Measurements from ENCODE around the gene COLEC11.
"Not testable (repeated sequence)": the region's sequence is repeated elsewhere in the genome, so short reads cannot be mapped to it uniquely, and the experiment has no call there.

Gene COLEC11

DNA sequence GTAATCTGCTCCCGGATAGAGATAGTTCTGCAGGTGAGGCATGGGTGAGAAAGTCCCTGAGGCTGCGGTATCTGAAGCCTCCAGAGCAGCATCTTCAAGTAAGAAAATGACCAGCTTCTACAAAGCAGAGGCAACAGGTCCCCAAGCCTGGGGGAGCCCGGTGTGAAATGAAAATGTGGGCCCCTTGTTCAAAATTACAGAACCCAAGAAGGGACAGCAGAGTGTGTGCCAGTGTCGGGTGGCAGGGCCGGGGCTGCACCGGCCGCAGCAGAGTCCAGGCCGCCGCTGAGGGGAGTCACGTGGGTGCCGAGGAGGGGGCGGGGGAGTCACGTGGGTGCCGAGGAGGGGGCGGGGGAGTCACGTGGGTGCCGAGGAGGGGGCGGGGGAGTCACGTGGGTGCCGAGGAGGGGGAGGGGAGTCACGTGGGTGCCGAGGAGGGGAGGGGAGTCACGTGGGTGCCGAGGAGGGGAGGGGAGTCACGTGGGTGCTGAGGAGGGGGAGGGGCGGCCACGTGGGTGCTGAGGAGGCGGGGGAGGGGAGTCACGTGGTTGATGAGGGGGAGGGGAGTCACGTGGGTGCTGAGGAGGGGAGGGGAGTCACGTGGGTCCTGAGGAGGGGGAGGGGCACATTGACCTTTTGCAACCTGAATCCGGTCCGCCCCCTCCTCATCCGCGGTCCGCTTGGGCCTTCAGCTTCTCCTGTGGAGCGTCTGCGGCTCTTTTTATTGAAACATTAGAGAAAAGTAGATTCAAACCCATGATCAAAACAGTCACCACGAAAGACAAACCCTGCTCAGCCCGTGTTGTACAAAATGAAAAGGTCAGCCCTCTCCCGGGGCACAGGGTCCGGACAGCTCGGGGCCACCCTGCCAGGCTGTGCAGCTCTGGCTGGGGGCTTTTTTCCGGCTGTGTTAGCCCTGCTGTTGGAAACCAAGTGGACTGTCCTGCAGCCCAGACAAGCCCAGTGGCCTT is 10.4 kb downstream of the COLEC11 start:
- no peak for DNase-seq (ENCODE audit: extremely low read depth in 1 of 2, low read depth in 1 of 2)

DNA sequence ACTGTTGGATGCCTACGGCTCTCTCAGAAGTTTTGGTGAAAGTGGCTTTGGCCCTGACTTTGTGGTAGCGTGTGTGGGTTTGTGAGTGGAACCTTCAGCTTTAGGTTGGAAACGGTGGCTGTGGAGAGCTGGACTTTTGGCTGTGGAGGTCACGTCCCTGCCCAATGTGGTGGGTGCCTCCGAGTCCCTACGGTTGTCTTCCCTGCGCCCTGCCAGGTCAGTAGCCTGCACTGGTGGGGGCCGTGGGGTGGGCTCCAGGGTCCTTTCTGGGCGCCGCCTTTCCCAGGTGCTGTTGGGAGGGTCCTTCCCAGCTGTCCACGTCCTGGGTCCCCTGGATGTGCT is 11.1 kb downstream of the COLEC11 start:
- DNase-seq (ENCODE audit: extremely low read depth in 1 of 2, low read depth in 1 of 2) = no peak

GRCh38 chr2:3606370-3607201 is 11.7 kb downstream of the COLEC11 start:
- DNase-seq (ENCODE audit: extremely low read depth in 1 of 2, low read depth in 1 of 2) = no peak

DNA sequence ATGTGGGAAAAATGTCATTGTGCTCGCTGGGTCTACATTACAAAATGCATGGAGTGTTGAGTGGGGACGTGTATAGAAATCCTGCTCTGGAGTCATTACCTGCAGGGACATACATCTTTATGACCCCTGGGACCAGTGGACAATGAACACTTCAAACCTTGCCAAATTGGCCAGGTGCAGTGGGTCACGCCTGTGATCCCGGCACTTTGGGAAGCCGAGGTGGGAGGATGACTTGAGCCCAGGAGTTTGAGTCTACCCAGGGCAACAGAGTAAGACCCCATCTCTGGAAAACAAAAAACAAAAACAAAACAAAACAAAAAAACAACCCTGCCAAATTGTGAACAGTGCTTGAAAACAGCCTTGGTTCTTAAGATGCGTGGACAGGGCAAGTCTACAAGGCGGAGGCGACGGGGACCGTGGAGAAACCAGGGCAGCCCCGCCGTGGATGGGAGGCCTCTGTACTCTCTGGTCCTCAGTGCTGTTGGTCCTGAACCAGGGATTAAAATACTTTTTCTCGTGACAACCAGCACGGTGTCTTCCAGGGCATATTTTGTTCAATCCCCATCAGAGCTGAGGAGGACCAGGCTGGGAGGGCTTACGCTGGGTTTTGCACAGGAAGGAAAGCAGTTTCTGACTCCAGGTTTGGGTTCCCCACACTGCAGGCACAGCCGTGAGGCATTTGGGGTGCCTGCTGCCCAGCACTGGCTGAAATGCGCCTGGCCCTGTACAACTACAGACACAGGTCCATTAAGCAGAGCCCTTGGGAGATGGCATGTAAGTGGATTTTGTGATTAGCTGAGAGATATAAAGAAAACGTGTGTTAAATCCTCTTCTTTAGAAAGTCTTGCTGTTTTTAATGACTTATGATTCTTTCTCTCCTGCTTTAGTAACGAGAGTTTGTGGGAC is 13.7 kb downstream of the COLEC11 start:
- DNase-seq (ENCODE audit: extremely low read depth in 1 of 2, low read depth in 1 of 2) = no peak

DNA sequence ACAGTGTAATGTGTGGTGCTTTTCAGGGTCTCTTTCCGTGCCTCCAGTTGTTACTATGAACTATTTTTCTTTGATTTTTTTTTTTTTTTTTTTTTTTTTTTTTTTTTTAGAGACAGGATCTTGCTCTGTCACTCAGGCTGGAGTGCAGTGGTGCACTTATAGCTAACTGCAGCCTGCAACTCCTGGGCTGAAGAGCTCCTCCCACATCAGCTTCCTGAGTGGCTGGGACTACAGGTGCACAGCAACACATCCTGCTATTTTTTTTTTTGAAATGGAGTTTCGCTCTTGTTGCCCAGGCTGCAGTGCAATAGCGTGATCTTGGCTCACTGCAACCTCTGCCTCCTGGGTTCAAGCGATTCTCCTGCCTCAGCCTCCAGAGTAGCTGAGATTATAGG is 14.4 kb downstream of the COLEC11 start:
- not testable (repeated sequence) for DNase-seq (ENCODE audit: extremely low read depth in 1 of 2, low read depth in 1 of 2)

- no peak for DNase-seq (ENCODE audit: extremely low read depth in 1 of 2, low read depth in 1 of 2)
These were observed 15.5 kb downstream of the COLEC11 start for GRCh38 chr2:3610415-3610814.

DNA sequence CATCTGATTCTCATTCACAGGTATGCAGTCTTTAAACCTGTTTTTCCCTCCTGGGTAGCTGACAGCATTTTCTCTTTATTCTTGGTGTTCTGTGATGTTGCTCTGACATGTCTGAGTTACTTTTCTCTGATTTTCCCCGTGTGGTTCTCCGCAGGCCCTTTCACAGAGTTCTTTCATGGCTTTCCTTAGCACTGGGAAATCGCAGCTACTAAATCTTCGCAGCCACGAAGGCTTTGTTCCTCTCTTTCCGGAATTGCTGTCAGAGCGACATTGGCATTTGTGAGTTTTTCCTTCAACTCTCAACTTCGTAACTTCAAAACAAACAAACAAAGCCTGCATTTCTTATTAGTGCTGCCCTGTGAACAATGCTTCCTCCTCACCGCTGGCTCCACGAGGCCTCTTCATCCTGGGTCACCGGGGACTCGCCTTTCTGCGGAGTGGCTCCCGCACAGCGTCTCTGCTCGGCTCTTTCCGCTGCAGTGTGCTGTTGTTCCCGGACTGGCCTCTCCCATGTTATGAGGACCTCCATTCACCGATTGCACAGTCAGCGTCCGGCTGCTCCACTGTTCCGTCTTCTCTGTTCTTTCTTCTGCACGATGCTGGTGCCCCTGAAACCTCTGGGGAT is 16.1 kb downstream of the COLEC11 start:
- no peak for DNase-seq (ENCODE audit: extremely low read depth in 1 of 2, low read depth in 1 of 2)

GRCh38 chr2:3611589-3611988 is 16.7 kb downstream of the COLEC11 start:
- no peak for DNase-seq (ENCODE audit: extremely low read depth in 1 of 2, low read depth in 1 of 2)

DNA sequence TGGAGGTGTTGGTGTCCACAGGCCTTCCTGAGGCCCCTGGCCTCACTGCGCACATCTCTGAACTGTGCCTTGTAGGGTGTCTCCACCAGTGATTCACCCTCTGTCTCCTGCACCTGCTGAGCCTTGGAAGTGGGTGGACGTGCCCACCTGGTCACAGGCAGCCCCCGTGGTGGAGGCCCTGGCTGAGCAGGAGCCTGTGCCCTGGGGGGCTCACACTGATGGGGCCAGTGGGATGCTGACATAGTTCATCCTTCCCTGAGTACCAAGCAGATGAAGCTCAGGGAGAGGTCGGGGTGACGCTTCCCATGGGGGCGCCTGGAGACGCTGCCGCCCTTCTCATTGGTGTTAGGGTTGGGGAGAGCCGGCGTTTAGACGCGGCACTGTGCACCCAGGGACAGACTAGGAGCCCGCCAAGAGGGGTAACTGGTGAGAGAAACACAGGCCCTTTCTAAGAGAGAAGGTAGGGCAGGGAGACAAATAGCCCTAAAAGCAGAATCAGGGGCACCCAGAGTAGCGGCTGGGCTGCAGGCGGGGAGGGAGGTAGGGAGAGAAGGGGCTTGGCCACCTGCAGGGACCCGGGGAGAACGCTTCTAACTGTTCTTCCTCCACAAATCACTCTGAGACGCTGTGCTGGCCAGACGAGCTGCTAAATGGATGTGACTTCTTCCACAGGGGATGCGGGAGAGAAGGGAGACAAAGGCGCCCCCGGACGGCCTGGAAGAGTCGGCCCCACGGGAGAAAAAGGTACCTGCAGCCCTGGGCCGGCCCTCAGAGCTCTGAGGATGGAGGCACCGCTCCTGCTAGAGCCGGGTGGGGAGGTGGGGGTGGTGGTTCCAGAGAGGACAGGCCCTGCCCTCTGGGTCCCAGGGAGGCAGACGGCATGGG is 18.0 kb downstream of the COLEC11 start:
- DNase-seq (ENCODE audit: extremely low read depth in 1 of 2, low read depth in 1 of 2) = no peak

DNA sequence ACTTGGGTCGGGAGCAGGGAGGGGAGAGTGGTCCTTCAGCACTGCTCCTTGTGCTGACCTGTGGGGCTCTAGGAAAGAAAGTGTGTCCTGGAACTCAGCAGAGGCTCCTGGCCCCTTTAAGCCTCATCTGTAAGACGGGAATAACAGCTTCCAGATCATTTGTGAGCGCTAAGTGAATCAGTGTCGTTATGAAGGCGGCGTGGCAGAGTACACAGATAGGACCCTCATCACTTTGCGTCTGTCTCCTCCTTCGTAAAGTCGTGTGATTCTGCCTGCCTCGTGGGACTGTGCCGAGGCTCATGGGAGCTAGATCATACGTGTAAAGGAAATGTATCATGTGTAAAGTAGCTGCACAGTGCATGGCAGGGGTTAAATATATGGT is 18.6 kb downstream of the COLEC11 start:
- DNase-seq (ENCODE audit: extremely low read depth in 1 of 2, low read depth in 1 of 2) = no peak

- not testable (repeated sequence) for DNase-seq (ENCODE audit: extremely low read depth in 1 of 2, low read depth in 1 of 2)
These were observed 19.8 kb downstream of the COLEC11 start for GRCh38 chr2:3614743-3615142.

DNA sequence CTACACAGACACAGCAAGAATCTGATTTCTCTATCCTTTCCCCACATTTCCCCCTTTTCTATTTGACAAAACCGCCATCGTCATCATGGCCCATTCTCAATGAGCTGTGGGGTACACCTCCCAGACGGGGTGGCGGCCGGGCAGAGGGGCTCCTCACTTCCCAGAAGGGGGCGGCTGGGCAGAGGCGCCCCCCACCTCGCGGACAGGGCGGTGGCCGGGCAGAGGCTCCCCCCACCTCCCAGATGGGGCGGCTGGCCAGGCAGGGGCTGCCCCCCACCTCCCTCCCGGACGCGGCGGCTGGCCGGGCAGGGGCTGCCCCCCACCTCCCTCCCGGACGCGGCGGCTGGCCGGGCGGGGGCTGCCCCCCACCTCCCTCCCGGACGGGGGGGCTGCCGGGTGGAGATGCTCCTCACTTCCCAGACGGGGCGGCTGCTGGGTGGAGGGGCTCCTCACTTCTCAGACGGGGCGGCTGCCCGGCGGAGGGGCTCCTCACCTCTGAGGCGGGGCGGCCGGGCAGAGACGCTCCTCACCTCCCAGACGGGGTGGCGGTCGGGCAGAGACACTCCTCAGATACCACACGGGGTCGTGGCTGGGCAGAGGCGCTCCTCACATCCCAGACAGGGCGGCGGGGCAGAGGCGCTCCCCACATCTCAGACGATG is 20.8 kb downstream of the COLEC11 start:
- not testable (repeated sequence) for DNase-seq (ENCODE audit: extremely low read depth in 1 of 2, low read depth in 1 of 2)

DNA sequence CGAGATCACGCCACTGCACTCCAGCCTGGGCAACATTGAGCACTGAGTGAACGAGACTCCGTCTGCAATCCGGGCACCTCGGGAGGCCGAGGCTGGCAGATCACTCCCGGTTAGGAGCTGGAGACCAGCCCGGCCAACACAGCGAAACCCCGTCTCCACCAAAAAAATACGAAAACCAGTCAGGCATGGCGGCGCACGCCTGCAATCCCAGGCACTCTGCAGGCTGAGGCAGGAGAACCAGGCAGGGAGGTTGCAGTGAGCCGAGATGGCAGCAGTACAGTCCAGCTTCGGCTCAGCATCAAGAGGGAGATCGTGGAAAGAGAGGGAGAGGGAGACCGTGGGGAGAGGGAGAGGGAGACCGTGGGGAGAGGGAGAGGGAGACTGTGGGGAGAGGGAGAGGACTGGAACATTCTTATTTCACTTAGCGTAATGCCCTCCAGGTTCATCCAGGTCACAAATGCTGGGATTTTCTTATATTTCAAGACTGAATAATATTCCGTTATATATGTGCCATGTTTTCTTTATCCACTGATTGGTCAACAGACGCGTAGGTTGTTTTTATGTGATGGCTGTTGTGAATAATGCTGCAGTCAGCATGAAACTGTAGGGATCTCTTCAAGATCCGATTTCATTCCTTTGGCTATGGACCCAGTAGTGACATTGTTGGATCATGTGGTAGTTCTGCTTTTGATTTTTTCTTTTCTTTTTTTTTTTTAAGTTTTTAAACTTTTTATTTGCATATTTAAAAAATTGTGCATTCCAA is 21.7 kb downstream of the COLEC11 start:
- DNase-seq (ENCODE audit: extremely low read depth in 1 of 2, low read depth in 1 of 2) = not testable (repeated sequence)

DNA sequence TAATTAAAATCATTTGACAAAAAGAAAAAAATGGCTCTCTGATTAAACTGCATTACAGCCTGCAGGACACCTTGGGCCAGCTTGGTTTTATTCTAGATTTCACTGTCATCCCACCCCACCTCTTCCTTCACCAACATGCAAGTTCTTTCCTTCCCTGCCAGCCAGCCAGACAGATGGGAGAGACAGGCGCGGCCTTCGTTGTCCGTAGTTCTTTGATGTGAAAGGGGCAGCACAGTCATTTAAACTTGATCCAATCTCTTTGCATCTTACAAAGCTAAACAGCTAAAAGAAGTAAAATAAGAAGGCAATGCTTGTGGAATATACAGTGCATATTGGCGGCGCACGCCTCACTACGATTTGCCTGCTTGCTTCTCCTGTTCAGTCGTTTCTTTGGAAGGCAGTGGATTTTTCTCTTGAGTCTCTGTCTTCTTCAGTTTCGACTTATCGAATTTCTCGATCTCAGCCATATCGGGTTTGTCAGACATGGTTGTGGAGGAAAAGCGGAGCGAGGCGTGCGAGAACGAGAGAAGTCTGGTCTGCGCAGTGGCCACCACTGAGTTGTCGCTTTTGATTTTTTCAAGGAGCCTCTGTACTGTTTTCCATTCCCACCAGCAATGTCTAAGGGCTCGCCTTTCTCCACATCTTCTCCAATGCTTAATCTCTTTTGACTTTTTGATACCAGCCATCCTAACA is 22.4 kb downstream of the COLEC11 start:
- DNase-seq (ENCODE audit: extremely low read depth in 1 of 2, low read depth in 1 of 2) = no peak

DNA sequence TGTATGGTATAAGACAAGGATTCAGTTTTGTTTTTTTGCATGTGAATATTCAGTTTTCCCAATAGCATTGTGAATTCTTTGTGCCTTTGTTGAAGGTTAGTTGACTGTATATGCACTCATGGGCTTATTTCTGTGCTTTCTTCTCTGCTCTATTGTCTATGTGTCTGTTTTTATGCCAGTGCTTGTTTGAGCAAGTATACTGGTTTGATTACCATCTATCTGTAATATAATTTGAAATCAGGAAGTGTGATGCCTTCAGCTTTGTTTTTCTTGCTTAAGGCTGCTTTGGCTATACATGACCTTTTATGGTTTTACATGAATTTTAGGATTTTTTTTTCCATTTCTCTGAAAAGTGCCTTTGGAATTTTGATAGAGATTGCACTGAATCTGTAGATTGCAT is 23.5 kb downstream of the COLEC11 start:
- DNase-seq (ENCODE audit: extremely low read depth in 1 of 2, low read depth in 1 of 2) = no peak

DNA sequence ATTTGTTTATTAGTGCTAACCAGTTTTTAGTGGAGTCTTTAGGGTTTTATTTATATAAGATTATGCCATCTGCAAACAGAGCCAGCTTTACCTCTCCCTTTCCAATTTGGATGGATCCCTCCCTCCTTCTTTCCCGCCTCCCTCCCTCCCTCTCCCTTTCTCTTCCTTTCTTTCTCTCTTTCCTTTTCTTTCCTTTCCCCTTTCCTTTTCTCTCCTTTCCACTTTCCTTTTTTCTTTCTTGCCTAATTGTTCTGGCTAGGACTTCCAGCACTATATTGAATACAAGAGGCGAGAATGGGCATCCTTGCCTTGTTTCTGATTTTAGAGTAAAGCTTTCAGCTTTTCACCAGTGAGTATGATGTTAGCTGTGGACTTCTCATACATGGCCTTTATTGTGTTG is 24.1 kb downstream of the COLEC11 start:
- DNase-seq (ENCODE audit: extremely low read depth in 1 of 2, low read depth in 1 of 2) = no peak

DNA sequence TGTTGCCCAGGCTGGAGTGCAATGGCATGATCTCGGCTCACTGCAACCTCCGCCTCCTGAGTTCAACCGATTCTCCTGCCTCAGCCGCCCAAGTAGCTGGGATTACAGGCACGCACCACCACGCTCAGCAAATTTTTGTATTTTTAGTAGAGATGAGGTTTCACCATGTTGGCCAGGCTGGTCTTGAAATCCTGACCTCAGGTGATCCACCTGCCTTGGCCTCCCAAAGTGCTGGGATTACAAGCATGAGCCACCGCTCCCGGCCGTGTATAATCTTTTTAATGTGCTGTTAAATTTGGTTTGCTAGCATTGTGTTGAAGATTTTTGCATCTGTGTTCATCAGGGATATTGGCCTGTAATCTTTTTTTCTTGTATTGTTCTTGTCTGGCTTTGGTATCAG is 24.7 kb downstream of the COLEC11 start:
- not testable (repeated sequence) for DNase-seq (ENCODE audit: extremely low read depth in 1 of 2, low read depth in 1 of 2)

DNA sequence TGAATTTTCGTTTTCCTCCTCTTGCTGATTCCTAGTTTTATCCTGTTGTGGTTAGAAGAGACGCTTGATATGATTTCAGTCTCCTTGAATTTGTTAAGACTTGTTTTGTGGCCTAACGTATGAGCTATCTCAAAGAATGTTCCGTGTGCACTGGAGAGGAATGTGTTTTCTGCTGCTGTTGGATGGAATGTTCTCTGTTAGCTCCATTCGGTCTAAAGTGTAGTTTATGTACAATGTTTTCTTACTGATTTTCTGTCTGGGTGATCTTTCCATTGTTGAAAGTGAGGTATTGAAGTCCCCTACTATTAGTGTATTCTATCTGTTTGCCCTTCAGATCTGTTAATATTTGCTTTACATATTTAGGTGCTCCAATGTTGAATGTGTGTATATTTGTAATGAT is 25.9 kb downstream of the COLEC11 start:
- DNase-seq (ENCODE audit: extremely low read depth in 1 of 2, low read depth in 1 of 2) = no peak
